Uterus (tissue), 2 donors: ENCODE data around the gene LSM14A.

Source experiments
- CTCF ChIP-seq, 4 experiments: fragments of 200-600 bp in 2 of 4; fragments of 450-650 bp in 2 of 4; sonication (generic) in 2 of 4; IDR thresholded peaks; one replicate each; pipeline ENCODE4 v1.5.1; 2016 to 2019; ENCODE audit warnings: antibody characterized with exemption in 4 of 4, mild to moderate bottlenecking in 2 of 4, moderate library complexity in 1 of 4
- POLR2A ChIP-seq, 2 donors: fragments of 450-650 bp; IDR thresholded peaks; one replicate each; pipeline ENCODE4 v1.6.1; 2016; ENCODE audit warnings: antibody characterized with exemption in 2 of 2, mild to moderate bottlenecking in 1 of 2, moderate library complexity in 1 of 2

- no peak for TF ChIP-seq CTCF (IDR thresholded peaks at IDR 0.05)
- no peak for TF ChIP-seq POLR2A (IDR thresholded peaks at IDR 0.05)
Observed at GRCh38 chr19:34214040-34214439, 41.7 kb downstream of the LSM14A start.
